ENCODE data around the gene KLHDC3. TPM values are rescaled to one million over a fixed set of nuclear protein-coding genes. Genes with fewer than 3 reads are reported as not detected.

The KLHDC3 gene
- total and polyA plus RNA-seq, 2 of the 13 experiments (the other 11 are each of a cell fraction or from before 2014, with no cell fraction given): 78.3 to 91.5 TPM

DNA sequence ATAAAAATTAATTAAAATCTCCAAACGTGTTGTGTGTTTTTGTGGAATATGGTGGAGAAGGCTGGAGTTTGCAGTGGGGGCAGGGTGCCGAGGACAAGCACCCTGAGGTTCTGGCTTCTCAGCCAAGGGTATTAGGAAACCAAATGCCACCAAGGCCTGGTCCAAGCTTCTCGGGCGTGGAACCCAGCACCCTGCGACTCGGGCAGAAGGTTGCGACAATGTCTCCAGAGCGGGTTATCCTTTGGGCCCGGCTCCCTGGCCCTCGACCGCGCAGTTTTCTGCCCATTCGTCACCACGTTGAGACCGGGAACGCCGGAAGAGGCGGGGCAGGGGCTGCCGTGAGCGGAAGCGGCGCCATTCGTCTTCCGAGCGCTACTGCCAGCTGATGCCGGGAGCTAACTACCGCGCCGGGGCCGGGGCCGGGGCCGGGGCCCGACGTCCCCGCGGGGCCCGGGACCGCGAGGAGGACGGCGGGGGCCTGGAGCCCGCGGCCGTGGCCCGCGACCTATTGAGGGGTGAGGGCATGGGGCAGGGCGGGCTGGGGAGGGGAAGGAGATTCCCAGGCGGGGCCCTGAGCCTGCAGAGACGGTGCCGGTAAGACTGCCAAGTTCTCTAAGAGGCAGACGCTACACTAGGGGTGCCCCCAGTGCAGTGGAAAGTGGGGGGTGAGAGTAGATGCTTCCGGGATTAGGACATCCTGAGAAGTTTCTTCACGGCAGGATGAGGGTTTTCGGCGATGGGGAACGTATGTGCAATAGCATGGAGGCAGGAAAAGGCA, 7.4 kb downstream of the KLHDC3 start, which contains the start of gene RRP36 (continued):
- TF ChIP-seq MTF2 (CRISPR knock-in tag; IDR thresholded peaks at IDR 0.05; ENCODE audit: borderline replicate concordance) (no peak), SMARCC2 (IDR thresholded peaks at IDR 0.05) (no peak), NFE2 (CRISPR knock-in tag; IDR thresholded peaks at IDR 0.05) (no peak), ZNF230 (CRISPR knock-in tag; IDR thresholded peaks at IDR 0.05) (peak; percentile 61; the same call in 1 of the 2 replicates), TOE1 (CRISPR knock-in tag; IDR thresholded peaks at IDR 0.05) (no peak), MED8 (CRISPR knock-in tag; IDR thresholded peaks at IDR 0.05; ENCODE audit: insufficient replicate concordance) (peak; percentile 67), ZBTB21 (CRISPR knock-in tag; IDR thresholded peaks at IDR 0.05) (no peak), ZBTB20 (CRISPR knock-in tag; IDR thresholded peaks at IDR 0.05; ENCODE audit: borderline replicate concordance, low read depth) (no peak), ZNF546 (CRISPR knock-in tag; conservative IDR thresholded peaks at IDR 0.05) (no peak), GPN1 (CRISPR knock-in tag; IDR thresholded peaks at IDR 0.05; ENCODE audit: borderline replicate concordance) (no peak), ZNF782 (CRISPR knock-in tag; IDR thresholded peaks at IDR 0.05; ENCODE audit: borderline replicate concordance) (no peak; the same call in 1 of the 2 replicates), ZNF549 (CRISPR knock-in tag; IDR thresholded peaks at IDR 0.05) (no peak)
- TF ChIP-seq, protein P1, sequence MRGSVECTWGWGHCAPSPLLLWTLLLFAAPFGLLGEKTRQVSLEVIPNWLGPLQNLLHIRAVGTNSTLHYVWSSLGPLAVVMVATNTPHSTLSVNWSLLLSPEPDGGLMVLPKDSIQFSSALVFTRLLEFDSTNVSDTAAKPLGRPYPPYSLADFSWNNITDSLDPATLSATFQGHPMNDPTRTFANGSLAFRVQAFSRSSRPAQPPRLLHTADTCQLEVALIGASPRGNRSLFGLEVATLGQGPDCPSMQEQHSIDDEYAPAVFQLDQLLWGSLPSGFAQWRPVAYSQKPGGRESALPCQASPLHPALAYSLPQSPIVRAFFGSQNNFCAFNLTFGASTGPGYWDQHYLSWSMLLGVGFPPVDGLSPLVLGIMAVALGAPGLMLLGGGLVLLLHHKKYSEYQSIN (CRISPR knock-in tag; IDR thresholded peaks at IDR 0.05; ENCODE audit: borderline replicate concordance): no peak
- TF ChIP-seq, protein P2, sequence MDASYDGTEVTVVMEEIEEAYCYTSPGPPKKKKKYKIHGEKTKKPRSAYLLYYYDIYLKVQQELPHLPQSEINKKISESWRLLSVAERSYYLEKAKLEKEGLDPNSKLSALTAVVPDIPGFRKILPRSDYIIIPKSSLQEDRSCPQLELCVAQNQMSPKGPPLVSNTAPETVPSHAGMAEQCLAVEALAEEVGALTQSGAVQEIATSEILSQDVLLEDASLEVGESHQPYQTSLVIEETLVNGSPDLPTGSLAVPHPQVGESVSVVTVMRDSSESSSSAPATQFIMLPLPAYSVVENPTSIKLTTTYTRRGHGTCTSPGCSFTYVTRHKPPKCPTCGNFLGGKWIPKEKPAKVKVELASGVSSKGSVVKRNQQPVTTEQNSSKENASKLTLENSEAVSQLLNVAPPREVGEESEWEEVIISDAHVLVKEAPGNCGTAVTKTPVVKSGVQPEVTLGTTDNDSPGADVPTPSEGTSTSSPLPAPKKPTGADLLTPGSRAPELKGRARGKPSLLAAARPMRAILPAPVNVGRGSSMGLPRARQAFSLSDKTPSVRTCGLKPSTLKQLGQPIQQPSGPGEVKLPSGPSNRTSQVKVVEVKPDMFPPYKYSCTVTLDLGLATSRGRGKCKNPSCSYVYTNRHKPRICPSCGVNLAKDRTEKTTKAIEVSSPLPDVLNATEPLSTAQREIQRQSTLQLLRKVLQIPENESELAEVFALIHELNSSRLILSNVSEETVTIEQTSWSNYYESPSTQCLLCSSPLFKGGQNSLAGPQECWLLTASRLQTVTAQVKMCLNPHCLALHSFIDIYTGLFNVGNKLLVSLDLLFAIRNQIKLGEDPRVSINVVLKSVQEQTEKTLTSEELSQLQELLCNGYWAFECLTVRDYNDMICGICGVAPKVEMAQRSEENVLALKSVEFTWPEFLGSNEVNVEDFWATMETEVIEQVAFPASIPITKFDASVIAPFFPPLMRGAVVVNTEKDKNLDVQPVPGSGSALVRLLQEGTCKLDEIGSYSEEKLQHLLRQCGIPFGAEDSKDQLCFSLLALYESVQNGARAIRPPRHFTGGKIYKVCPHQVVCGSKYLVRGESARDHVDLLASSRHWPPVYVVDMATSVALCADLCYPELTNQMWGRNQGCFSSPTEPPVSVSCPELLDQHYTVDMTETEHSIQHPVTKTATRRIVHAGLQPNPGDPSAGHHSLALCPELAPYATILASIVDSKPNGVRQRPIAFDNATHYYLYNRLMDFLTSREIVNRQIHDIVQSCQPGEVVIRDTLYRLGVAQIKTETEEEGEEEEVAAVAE (CRISPR knock-in tag; IDR thresholded peaks at IDR 0.05; ENCODE audit: borderline replicate concordance): no peak
- TF ChIP-seq, protein P3, sequence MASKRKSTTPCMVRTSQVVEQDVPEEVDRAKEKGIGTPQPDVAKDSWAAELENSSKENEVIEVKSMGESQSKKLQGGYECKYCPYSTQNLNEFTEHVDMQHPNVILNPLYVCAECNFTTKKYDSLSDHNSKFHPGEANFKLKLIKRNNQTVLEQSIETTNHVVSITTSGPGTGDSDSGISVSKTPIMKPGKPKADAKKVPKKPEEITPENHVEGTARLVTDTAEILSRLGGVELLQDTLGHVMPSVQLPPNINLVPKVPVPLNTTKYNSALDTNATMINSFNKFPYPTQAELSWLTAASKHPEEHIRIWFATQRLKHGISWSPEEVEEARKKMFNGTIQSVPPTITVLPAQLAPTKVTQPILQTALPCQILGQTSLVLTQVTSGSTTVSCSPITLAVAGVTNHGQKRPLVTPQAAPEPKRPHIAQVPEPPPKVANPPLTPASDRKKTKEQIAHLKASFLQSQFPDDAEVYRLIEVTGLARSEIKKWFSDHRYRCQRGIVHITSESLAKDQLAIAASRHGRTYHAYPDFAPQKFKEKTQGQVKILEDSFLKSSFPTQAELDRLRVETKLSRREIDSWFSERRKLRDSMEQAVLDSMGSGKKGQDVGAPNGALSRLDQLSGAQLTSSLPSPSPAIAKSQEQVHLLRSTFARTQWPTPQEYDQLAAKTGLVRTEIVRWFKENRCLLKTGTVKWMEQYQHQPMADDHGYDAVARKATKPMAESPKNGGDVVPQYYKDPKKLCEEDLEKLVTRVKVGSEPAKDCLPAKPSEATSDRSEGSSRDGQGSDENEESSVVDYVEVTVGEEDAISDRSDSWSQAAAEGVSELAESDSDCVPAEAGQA (IDR thresholded peaks at IDR 0.05; ENCODE audit: low read depth): peak; percentile 85
- TF ChIP-seq, protein P3 (CRISPR knock-in tag; IDR thresholded peaks at IDR 0.05; ENCODE audit: borderline replicate concordance): no peak
- TF ChIP-seq, protein P4, sequence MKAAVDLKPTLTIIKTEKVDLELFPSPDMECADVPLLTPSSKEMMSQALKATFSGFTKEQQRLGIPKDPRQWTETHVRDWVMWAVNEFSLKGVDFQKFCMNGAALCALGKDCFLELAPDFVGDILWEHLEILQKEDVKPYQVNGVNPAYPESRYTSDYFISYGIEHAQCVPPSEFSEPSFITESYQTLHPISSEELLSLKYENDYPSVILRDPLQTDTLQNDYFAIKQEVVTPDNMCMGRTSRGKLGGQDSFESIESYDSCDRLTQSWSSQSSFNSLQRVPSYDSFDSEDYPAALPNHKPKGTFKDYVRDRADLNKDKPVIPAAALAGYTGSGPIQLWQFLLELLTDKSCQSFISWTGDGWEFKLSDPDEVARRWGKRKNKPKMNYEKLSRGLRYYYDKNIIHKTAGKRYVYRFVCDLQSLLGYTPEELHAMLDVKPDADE (CRISPR knock-in tag; IDR thresholded peaks at IDR 0.05): no peak
